Kidney epithelial cell (primary cell): ENCODE results near the gene NCKAP5L. TPM values are rescaled to one million over a fixed set of nuclear protein-coding genes. Genes with fewer than 3 reads are reported as not detected.

Source experiments
- DNase-seq: peaks from one replicate; pipeline ENCODE4 v3.0.0-alpha.2; 2010; ENCODE audit warnings: low read depth
- H3K27me3 ChIP-seq: 2 replicates; pipeline ENCODE4 v1.6.0; 2011; ENCODE audit warnings: low read length; ENCODE audit not compliant: control insufficient read depth, insufficient read depth
- H3K36me3 ChIP-seq: 2 replicates; pipeline ENCODE4 v1.5.1; 2011; ENCODE audit warnings: low read length; ENCODE audit not compliant: control insufficient read depth, insufficient read depth
- H3K4me3 ChIP-seq: 2 replicates; pipeline ENCODE4 v1.5.1; 2011; ENCODE audit warnings: low read depth, mild to moderate bottlenecking, control low read depth, low read length
- CTCF ChIP-seq: IDR thresholded peaks from 2 replicates; pipeline ENCODE4 v1.5.1; 2011; ENCODE audit warnings: mild to moderate bottlenecking, moderate library complexity, low read length, control low read depth, inconsistent platforms; ENCODE audit not compliant: insufficient read depth, poor library complexity, severe bottlenecking
- total RNA-seq: library from RNA; depleted of rRNA; stranded (reverse); fragments of >200 nt; gene quantifications from 2 replicates; pipeline ENCODE4 v1.2.3, GENCODE V29; 2015

Gene NCKAP5L
- total RNA-seq, 1 donor from 2014 or later = 24.1 TPM

GRCh38 chr12:49853671-49854070, 25.5 kb upstream of the NCKAP5L start:
- no peaks in the 10 kb centered on the region for H3K27me3 ChIP-seq
- no peak for DNase-seq
- no peak overlapping the region for H3K4me3 ChIP-seq
- TF ChIP-seq CTCF = no peak
- H3K36me3 ChIP-seq = no peaks in the 10 kb centered on the region

GRCh38 chr12:49847161-49847560, 18.9 kb upstream of the NCKAP5L start:
- Histone ChIP-seq H3K4me3 (no peak overlapping the region), H3K36me3 (no peaks in the 10 kb centered on the region), H3K27me3 (peaks cover 2% of the 10 kb centered on the region)
- no peak for DNase-seq
- no peak for TF ChIP-seq CTCF

- Histone ChIP-seq H3K4me3 (no peak overlapping the region), H3K36me3 (no peaks in the 10 kb centered on the region), H3K27me3 (peaks cover 2% of the 10 kb centered on the region)
- no peak for TF ChIP-seq CTCF
- DNase-seq = no peak
These were observed 17.8 kb upstream of the NCKAP5L start for GRCh38 chr12:49846032-49846431.

GRCh38 chr12:49843876-49844437, 15.7 kb upstream of the NCKAP5L start:
- Histone ChIP-seq H3K4me3 (no peak overlapping the region), H3K27me3 (peaks cover 2% of the 10 kb centered on the region), H3K36me3 (no peaks in the 10 kb centered on the region)
- no peak for DNase-seq
- no peak for TF ChIP-seq CTCF

- no peak for DNase-seq
- Histone ChIP-seq H3K36me3 (no peaks in the 10 kb centered on the region), H3K27me3 (peaks cover 2% of the 10 kb centered on the region), H3K4me3 (peak overlapping the region; percentile 56)
- TF ChIP-seq CTCF = no peak
These were observed 15.2 kb upstream of the NCKAP5L start for GRCh38 chr12:49843411-49843810.
